ENCODE data around the gene INO80B.
"Not testable (repeated sequence)": the region's sequence is repeated elsewhere in the genome, so short reads cannot be mapped to it uniquely, and the experiment has no call there.

Gene INO80B

DNA sequence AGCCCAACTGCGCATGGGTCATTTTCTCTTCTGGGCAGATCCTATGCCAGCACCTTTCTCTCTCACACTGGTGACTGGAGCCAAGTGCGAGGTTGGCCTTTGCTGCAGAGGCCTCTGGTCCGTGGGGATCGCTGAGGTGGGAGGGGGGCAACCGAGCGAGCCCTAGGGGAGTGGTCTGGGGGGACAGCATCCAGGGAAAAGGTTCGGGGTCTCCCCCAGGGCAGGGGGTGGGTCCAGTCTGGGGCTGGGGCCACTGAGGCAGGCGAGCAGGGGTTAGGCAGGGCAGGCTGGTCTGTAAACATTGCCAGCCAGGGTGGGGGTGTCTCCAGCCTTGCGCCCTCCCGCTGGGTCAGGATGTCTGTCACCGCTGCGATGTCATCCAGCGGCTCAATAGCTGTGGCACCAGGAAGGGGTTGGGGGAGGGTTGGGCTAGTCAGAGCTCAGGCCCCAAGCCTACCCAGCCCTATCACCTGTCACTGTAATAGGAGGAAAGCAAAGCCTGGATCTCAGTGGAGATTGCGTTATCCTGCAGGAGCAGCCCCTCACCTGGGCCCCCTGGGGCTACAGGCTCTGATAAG is 28.6 kb upstream of the INO80B start:
- DNase-seq, result no peak

DNA sequence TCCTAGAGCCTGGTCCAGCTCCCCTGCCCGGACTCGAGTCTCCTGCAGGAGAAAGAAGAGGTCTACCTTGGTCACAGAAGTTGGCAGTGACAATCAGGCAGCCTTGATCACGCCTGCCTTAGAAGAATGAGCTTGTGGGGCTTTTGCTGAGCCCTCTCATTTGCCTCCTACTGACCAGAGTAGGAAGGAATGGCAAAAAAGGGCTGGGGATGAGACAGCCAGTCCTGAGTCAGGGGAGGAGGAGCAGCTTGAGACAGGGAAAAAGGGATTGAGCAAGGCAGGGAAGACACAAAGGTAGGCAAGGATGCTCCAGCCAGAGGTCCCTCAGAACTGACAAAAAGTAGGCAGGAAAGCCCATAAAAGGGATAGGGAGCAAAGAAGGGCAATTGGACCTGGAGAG is 27.3 kb upstream of the INO80B start:
- DNase-seq, result no peak

DNA sequence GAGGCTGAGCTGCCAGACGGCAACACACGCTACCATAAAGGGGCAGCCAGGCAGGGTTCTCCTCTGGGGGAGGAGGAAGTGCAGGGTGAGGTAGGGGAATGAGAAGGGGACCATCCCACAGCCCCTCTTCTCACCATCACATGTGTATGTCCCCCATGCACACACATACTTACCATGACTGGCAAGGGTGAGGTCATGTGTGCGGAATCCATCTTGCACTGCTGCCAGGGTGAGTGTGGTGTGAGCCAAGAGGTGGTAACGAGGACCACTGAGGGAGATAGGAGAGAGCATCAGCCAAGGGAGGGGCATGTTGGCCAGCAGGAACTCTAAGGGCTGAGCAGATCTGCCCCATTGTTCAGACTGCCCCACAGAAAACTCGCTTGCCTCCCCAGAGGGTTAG is 26.2 kb upstream of the INO80B start:
- DNase-seq, result no peak

DNA sequence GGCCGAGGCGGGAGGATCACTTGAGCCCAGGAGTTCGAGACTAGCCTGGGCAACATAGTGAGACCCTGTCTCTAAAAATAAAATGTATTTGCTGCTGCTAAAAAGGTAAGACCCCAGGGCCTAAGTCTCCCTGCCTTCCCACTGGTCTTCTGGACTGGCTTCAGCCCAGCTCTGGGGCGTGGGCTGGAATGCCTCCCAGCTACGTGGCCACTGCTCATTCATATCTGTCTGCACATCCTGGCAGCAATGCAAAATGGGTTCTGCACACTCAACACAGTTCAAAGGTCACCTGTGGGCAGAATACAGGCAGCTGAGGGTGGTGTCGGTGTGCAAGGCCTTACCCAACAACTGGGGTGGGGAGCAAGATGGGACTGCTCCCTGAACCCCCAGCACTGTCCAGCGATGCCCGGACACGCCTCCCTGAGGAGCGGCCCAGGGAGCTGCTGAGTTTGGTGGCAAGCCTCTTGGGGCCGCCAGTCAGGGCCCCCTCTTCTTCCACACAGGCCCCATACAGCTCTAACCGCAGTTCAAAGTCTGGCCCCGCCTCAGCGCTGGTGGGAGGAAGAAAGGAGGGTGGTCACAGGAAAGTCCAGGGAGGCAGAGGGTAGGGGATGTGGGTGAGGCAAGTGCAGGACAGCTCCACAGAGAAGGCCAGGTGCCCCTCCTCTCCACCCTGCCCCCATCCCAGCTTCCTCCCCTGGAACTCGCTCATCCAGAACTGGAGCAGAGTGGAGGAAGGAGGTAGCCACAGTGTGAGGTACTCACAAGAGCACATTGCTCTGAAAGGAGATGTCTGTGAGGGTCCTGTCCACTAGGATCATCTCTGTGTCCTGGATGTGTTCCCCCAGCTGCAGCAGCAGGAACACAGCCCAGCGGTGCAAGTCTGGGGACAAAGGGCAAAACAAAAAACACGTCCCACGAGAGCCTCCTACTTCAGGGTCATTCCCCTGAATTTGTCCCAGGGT is 25.1 kb upstream of the INO80B start:
- DNase-seq, result no peak

DNA sequence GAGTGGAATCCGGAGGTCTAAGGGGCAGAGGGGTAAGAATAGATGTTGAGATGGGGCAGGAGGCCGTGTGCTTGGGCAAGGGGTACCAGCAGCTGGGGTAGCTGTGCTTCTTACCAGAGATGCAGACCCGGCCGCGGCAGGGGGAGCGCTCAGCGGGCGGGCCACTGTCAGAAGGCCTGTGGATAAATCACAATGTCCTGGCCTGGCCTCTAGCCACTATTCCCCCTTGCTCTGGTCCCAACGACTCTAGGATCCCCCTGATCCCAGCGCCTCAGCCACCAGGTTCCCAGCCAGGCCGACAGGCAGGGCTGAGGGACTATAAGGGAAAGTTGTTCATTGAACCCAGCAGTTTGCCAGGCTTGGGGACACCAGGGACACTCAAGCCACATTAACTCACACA is 24.4 kb upstream of the INO80B start:
- no peak for DNase-seq

DNA sequence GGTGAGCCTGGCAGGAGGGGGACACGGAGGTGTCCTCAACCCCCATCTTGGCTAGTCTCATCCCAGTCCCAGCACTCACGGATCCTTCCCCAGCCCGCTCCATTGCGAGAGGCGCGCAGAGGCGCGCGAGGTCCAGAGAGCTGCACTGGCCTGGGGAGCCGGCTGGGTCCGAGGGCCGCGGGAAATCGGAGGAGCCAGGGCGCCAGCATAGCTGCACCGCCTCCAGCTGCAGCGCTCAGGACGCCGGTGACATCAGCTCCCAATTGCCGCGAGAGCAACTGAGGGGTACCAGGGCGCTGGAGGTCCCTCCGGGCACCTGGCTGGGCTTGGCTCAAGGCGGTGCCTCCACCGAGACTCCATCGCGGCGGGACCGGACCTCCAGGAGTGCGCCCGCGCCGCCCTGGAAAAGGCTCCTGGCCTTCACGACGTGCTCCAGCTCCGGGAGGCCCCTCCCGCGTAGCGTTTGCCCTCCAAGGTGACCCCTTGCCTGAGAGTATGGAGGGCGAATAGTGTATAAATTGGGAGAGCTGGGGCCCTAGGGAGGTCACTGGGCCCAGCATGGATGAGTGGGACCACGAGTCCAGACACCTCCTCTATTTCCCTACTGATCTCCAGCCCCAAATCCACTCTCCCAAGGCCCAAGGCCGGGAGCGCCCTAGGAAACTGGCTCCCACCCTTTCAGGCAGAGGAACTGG is 18.6 kb upstream of the INO80B start:
- DNase-seq, result no peak

DNA sequence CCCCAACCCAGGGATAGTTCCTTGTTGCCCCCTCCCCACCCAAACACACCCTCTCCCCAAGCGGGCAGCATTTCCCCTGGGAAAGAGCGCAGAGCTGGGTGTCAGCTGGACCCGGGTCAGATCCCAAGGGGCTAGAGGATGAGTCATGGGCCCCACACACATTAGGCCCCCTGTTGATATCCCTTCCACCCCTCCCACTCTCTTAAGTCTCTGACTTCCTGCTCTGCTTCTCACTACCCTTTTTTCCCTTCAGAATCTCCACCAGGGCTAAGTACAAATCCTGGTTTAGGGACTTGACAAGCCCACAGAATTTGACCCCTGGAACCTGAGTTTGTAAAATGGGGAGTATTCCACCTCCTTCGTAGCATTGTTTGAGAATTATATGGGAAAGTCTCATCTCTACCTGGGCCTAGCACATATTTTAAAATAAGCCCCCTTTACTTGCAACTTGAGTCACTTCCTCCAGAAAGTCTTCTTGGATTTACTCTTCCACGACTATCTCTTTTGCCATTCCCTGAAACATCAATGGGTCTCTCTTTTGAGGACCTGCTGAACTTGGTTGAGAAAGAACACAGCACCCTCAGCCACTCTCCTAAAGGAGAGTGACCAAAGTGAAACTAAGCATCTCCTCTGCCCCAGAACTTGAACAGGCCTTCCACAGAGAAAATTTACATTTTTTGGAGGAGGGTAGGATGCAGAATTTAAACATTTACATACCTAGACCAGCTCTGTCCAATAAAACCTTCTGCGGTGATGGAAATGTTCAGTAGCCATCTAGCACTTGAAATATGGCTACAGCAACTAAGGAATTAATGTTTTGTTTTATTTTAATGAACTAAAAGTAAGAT is 17.8 kb upstream of the INO80B start:
- no peak for DNase-seq

DNA sequence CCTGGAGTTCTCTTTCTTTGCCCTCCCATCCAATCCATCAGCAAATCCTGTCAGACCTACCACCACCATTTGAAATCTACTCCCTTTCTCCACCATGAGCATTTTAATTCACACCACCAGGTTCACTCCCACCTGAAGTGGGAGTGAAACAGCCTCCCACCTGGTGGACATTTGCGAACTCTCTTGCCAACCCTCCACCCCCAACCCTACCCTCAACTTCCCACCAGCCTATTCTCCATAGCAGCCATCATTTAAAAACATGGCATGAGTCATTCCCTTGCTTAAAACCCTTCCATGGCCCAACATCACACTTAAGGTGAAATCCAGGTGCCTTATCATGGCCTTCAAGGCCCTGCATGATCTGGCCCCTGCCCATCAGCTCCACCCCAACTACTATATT is 16.6 kb upstream of the INO80B start:
- no peak for DNase-seq

DNA sequence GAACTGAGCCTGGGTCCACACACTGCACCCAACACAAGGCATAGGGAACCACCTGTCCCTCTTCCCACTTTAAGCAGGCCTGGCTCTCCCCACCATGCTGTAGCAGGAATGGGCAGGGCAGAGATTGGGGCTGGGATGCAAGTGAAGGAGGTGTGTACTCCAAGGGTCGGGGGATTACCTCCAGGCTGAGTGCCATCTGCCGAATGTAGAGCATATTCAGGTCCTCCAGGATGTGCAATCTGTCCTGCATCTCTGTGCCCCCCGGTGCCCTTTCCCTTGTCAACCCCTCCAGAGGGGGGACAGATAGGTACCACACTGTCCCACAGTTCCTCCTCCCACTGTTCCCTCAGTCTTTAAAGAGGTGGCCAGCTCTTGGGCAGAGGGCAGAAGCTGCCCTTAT is 15.5 kb upstream of the INO80B start:
- no peak for DNase-seq

DNA sequence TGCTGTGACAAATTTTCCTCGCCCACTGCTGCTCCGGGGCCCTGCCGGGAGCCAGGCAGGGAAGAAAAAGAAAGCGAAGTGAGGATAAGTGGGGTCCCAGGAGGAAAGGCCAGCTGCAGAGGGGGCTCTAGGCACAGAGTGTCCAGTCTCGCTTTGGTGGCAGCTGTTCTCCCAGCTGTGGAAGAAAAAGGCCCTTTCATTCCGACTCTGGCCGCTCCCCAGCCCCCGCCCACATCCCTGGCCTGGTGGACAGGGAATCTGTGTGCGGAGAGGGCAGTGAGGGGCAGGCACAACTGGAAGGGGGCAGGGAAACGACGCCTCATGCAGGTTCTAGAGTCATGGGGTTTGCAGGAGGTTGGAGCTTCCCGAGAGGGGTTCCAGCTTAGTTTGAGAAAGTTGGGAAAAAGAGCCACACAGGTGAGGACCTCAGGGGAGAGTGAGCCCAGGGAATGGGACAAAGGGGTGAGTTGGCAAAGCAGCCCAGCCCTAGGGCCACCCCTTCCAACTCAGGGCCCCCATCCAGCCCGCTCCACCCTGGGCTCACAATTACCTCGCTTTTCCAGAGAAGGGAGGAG is 15.0 kb upstream of the INO80B start:
- no peak for DNase-seq

DNA sequence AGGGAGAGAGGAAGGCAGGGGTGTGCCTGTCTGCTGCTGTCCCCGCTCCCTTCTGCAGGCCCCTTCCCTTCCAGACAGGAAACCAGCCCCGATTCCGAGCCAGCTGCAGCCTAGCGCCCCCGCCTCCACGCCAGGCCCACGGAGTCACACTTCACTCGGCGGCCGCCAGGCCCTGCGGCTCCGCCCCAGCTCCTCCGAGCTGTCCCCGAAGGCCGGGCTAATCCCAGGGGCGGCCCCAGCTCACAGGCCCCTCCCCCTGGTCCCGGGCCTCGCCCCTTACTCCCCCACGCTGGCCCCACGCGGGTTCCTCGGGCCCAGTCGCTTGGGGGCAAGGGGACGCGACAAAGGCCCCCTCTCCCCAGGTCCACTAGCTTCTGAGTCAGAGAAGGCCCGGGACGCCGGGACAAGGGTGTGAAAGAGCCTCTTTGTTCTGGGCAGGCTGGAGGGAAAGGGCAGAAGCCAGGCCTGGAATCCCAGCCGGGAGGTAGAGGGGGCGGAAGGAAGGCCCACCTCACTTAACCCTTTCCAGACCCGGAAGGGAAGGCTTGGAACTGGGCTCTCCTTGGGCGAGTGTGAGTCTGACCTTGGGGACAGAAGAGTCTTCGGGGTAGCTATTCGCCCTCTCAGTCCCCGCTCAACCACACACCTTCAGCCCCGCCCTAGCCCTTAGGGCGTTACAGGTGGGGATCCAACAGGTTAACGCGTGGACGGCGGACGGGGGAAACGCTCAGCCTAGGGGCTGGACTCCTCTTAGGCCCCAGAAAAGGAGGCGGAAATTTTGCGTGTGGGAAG is 14.3 kb upstream of the INO80B start:
- peak; percentile 64 for DNase-seq

DNA sequence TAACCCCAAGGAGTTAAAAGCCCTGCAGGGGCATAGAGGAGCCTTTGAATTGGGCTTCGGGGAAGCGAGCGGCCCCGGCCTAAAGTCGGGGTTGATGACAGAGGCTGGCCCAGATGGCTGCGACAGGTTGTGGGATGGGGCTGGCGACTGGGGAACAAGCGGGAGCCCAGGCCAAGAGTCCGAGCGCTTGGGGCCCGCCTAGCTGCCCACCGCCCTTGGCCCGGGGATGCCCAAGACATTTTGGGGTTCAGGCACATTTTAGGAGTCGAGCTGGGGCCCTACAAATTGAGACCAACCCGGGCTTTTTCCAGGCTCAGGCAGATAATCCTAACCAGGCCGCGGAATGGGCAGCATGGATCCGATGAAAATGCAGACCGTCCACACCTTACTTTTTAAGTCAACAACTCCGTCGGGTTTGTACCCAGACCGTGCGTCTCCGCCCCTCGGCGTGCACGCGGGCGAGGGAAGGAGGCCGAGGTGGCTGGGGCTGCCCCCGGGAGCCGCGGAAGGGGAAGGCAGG is 13.7 kb upstream of the INO80B start:
- no peak for DNase-seq

DNA sequence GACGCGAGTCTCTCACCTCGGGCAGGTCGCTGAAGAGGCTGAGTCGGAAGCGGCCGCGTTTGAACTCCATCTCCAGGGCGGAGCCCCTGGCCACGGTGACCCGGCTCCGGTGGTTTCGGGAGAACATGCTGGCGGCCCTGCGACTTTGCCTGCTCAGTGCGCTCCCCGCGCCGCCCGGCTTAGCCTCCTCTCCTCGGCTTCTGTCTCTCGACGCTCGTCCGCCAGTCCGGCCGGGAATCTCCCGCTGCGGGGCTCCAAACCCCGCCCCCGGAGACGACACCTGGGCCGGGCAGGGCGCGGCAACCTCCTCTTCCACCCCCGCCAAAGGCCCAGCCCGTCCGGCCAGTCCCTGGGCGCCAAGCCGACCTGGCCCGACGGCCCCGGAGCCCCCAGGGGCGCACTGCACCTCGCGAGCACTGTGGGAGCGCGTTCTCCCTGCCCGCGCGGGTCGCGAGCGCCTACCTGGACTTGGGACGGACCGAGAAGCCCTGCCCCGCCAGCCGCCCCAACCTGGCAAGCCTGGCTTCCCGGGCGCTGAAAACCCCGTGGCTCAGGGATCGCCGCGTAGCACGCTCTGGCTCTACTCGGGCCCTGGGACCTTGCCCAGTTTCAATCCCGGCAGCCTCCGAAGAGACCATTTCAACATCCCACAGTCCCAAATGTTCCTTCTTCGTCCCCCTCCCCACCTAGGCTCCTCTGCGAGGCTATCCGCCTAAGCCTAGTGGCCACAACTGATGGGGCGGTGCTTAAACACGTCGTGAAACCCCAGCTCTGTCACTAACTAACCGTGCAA is 13.0 kb upstream of the INO80B start, which contains the start of gene RTKN:
Gene RTKN (minus strand): TSS at position 248 of the 793 bp plus-strand sequence. CDS start 121 bp downstream, at position 127.
- DNase-seq, result peak; percentile 22

DNA sequence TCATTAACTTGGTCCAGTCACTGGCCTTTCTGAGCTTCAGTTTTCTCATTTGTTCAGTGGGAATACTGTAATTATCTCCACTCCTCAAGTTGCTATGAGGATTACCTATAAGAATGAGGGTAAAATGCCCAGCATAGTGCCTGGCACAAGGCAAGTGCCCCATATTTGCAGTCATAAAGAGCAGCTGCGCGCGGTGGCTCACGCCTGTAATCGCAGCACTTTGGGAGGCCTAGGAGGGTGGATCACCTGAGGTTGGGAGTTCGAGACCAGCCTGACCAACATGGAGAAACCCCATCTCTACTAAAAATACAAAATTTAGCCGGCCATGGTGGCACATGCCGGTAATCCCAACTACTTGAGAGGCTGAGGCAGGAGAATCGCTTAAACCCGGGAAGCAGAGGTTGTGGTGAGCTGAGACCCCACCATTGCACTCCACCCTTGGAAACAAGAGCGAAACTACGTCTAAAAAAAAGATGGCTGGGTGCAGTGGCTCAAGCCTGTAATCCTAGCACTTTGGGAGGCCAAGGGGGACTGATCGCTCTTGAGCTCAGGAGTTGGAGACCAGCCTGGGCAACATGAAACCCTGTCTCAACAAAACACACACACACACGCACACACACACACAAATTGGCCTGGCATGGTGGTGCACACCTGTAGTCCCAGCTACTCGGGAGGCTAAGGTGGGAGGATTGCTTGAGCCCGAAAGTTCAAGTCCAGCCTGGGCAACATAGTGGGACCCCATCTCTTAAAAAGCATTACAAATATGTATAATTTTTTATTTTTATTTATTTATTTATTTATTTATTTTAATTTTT is 12.2 kb upstream of the INO80B start:
- not testable (repeated sequence) for DNase-seq

DNA sequence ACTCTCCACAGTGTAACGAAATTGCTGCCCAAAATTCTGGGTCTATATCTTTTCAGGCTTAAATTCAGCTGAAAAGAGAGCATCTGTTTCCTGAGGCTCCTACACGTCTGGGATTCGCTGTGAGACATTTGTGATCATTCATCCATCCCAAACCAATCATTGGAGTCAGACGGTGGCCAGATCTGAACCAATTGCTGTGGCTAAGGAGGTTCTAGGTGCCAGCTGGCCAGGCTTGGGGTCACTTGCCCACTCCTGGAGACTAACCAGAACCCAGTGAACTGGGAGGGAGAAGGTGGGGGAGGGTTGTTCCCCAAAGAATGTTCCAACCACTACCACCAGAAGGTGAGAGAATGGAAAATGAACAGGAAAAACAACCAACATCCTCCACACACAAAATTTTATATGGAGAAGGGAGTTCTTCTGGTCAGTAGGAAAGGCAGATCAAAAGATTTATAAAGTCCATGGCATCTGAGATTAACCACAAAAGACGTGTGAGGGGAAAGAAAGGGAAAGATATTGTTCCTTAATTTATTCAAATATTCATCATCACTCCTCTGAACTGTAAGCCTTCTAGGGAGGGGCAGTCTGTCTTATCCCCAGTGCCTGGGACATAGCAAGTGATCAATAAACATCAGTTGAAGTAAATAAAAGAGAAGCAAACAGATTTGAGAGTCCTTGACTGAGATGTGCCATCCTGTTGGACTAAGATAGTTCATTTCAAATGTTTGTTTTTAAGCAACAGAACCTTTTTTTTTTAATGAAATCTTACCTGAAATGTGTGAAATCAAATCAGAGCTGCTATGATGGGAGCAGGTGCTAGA is 10.2 kb upstream of the INO80B start:
- DNase-seq, result no peak

DNA sequence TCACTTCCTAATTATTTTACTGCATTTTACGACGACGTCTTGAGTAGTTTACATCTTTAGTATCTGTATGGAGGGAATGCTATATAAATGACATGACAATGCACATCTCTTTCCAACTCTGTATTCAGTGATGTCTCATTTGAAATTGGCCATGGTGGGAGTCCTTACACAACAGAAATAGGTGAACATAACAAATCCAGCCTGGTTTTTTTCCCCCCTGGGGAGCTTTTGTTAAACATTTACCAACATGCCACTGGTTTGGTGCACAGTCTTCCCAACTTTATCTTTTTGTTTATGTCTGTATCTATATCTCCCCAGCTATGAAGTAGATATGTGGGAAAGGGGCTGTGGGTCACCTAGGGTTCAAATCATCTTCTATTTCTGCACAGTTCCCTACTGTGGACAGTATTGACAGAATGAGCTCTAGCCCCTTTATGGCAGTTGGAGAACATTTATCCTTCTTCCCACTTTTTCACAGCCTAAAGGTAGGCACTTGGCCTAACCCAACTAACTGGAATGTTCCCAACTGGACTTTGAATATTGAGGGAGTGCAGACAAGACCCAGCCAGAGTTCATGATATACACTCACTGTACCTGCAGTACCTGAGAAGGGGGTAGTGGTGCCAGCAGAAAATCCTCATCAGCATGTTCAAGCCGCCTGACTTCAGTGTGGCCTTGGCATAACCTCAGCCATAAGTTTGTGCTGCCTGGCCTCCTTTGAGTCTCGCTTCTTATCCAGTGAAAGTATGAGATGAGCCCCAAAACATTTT is 7.5 kb upstream of the INO80B start:
- no peak for DNase-seq

DNA sequence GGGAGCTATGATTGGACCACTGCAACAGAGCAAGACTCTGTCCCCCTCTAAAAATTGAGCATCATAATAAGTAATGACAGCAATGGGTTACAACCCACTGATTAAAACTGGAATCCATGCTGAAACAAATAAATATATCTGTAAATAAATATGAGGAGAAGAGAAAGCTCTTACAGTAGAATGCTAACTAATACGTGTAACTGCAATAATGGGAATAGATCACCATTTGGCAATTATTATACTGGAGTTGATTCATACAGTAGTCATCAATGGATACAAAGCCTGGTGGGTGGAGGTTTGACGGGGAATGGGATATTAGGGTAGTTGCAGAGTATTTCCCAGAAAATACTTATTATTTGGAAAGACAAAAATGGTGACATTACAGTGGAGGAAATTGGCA is 6.1 kb upstream of the INO80B start:
- no peak for DNase-seq

Data from stimulated activated CD4-positive, alpha-beta T cell treated with anti-CD3 and anti-CD28 coated beads, Interleukin-1b, Interleukin-23, amount 100 ng/mL, for 48 hours (primary cell).